Tibial artery (tissue), 4 donors: ENCODE data around the gene CREB5.
"Not testable (repeated sequence)": the region's sequence is repeated elsewhere in the genome, so short reads cannot be mapped to it uniquely, and the experiment has no call there.

Source experiments
- DNase-seq, 2 donors: peaks; one replicate each; pipeline ENCODE4 v3.0.0-alpha.2; 2019
- H3K27ac ChIP-seq, 2 donors: fragments of 200-600 bp; sonication (generic) in 1 of 2; 1 replicate in 1 of 2; 2 replicates in 1 of 2; pipeline ENCODE4 v1.5.1; 2018 to 2019; ENCODE audit warnings: mild to moderate bottlenecking in 1 of 2
- H3K27me3 ChIP-seq, 2 donors: fragments of 200-600 bp; sonication (generic) in 1 of 2; one replicate each; pipeline versions ENCODE4 v1.5.1 to v1.6.0; 2016 to 2019
- H3K36me3 ChIP-seq, 3 donors: fragments of 200-600 bp; sonication (generic) in 2 of 3; one replicate each; pipeline ENCODE4 v1.5.1; 2016 to 2019; ENCODE audit warnings: mild to moderate bottlenecking in 2 of 3
- H3K4me1 ChIP-seq, 4 donors: fragments of 200-600 bp; sonication (generic) in 2 of 4; 1 replicate in 3 of 4; 2 replicates in 1 of 4; pipeline ENCODE4 v1.5.1; 2016 to 2019
- H3K4me3 ChIP-seq, 2 donors: fragments of 200-600 bp; sonication (generic) in 1 of 2; 1 replicate in 1 of 2; 2 replicates in 1 of 2; pipeline ENCODE4 v1.5.1; 2018 to 2019; ENCODE audit warnings: mild to moderate bottlenecking in 2 of 2
- H3K9me3 ChIP-seq, 3 donors: fragments of 200-600 bp; sonication (generic) in 1 of 3; one replicate each; pipeline ENCODE4 v1.5.1; 2016 to 2019
- CTCF ChIP-seq, 2 experiments: fragments of 200-600 bp in 1 of 2; fragments of 450-650 bp in 1 of 2; IDR thresholded peaks; one replicate each; pipeline ENCODE4 v1.5.1; 2017 to 2019; ENCODE audit warnings: antibody characterized with exemption in 2 of 2, mild to moderate bottlenecking in 1 of 2, moderate library complexity in 1 of 2
- intact Hi-C: fragments of 100-400 bp; cut with DNase I; formaldehyde crosslinking; loops from one replicate; pipeline ENCODE4 v1.15.0; 2023; ENCODE audit warnings: low total_unique reads

Gene CREB5

DNA sequence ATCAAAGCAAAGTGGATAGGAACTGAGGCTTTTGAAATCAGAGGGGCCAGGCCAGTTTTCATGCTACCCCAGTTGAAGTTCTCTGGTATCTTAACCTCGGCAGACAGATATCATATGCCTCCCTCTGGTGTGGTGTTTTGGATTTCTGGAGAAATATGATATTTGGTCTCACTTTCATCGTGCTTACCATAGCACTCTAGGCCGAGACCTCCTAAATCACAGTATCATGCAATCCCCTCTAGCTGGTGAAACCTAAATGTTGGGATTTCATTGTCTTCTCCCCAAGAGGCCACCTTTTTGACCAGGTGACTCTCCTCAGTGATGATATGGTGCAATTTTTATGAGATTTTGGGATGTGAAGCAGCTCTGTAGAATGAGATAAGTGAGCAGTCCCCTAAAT, 183.5 kb downstream of the CREB5 start:
- Histone ChIP-seq H3K9me3 (no peaks in the 10 kb centered on the region), H3K4me3 (no peak overlapping the region), H3K27me3 (no peaks in the 10 kb centered on the region), H3K36me3 (no peaks in the 10 kb centered on the region), H3K27ac (no peak overlapping the region), H3K4me1 (no peaks in the 10 kb centered on the region)
- intact Hi-C loops = no loop called here
- TF ChIP-seq CTCF (IDR thresholded peaks at IDR 0.05) = no peak
- DNase-seq = no peak

DNA sequence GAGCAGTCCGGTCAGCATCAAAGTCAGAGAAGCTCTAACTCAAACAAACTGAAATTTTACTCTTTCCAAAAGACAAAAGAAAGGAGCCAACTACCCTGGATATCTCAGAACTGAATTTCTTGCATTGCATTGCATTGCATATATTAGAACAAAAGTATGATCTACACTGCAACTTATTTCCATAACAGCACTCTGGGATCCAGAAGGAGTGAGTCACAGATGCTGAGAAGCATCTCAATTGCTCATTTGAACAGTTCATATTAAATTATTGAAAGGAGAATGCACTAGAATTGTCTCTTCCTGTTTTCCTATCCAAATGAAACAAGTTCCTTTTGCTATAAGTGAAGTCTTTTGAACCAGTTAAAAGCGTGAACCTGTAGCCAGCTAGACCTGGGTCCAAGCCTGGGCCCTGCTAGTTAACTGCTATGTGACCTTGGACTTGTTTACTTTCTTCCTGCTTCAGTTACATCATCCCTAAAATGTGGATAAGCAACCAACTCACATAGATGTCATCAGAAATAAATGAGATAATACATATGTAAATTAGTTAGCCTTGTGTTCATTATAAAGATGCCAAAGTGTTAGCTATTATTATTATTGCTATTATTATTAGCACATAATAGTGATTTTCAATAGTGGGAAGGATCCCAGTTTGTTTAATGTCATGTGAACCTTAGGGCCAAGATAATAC, 184.1 kb downstream of the CREB5 start:
- Histone ChIP-seq H3K4me3 (no peak overlapping the region), H3K27me3 (no peaks in the 10 kb centered on the region), H3K9me3 (no peaks in the 10 kb centered on the region), H3K27ac (no peak overlapping the region), H3K36me3 (no peaks in the 10 kb centered on the region), H3K4me1 (no peaks in the 10 kb centered on the region)
- DNase-seq = no peak
- intact Hi-C loops = no loop called here
- no peak for TF ChIP-seq CTCF (IDR thresholded peaks at IDR 0.05)

- DNase-seq = no peak
- H3K36me3 ChIP-seq = no peaks in the 10 kb centered on the region
- TF ChIP-seq CTCF (IDR thresholded peaks at IDR 0.05) = no peak
- H3K9me3 ChIP-seq = no peaks in the 10 kb centered on the region
- no peaks in the 10 kb centered on the region for H3K4me1 ChIP-seq
- H3K27me3 ChIP-seq = no peaks in the 10 kb centered on the region
- intact Hi-C loops = no loop called here
- H3K4me3 ChIP-seq = no peak overlapping the region
- no peak overlapping the region for H3K27ac ChIP-seq
Measured at GRCh38 chr7:28597284-28597683, 185.0 kb downstream of the CREB5 start.

GRCh38 chr7:28598037-28598436, 185.7 kb downstream of the CREB5 start:
- H3K4me1 ChIP-seq, H3K4me3 ChIP-seq, DNase-seq, H3K27me3 ChIP-seq, H3K27ac ChIP-seq, H3K9me3 ChIP-seq, H3K36me3 ChIP-seq, intact Hi-C loops: not testable (repeated sequence)

GRCh38 chr7:28598586-28598985, 186.3 kb downstream of the CREB5 start:
- no peak for DNase-seq
- Histone ChIP-seq H3K27ac (no peak overlapping the region), H3K36me3 (no peaks in the 10 kb centered on the region), H3K4me3 (no peak overlapping the region), H3K4me1 (no peaks in the 10 kb centered on the region), H3K27me3 (no peaks in the 10 kb centered on the region), H3K9me3 (no peaks in the 10 kb centered on the region)
- intact Hi-C loops = no loop called here
- TF ChIP-seq CTCF (IDR thresholded peaks at IDR 0.05) = no peak

GRCh38 chr7:28599411-28599810, 187.1 kb downstream of the CREB5 start:
- H3K4me1 ChIP-seq = no peaks in the 10 kb centered on the region
- intact Hi-C loops = no loop called here
- no peaks in the 10 kb centered on the region for H3K36me3 ChIP-seq
- no peak overlapping the region for H3K27ac ChIP-seq
- H3K27me3 ChIP-seq = no peaks in the 10 kb centered on the region
- no peak for DNase-seq
- H3K4me3 ChIP-seq = no peak overlapping the region
- H3K9me3 ChIP-seq = no peaks in the 10 kb centered on the region
- no peak for TF ChIP-seq CTCF (IDR thresholded peaks at IDR 0.05)
